Suprapubic skin (tissue), 3 donors: ENCODE measurements around the gene C9orf85.

Experiments
- EP300 ChIP-seq: sonication (generic); formaldehyde crosslinking; IDR thresholded peaks from one replicate; pipeline ENCODE4 v1.6.1; 2017; ENCODE audit warnings: antibody characterized with exemption
- POLR2A ChIP-seq, 2 donors: fragments of 450-650 bp; IDR thresholded peaks; one replicate each; pipeline ENCODE4 v1.6.1; 2017; ENCODE audit warnings: antibody characterized with exemption in 2 of 2, mild to moderate bottlenecking in 2 of 2, moderate library complexity in 2 of 2
- TF ChIP-seq, protein P1 (sequence below), 2 donors: fragments of 200-600 bp in 1 of 2; fragments of 450-650 bp in 1 of 2; sonication (generic) in 1 of 2; IDR thresholded peaks; one replicate each; pipeline ENCODE4 v1.5.1; 2016 to 2019; ENCODE audit warnings: antibody characterized with exemption in 2 of 2, mild to moderate bottlenecking in 1 of 2, moderate library complexity in 1 of 2

DNA sequence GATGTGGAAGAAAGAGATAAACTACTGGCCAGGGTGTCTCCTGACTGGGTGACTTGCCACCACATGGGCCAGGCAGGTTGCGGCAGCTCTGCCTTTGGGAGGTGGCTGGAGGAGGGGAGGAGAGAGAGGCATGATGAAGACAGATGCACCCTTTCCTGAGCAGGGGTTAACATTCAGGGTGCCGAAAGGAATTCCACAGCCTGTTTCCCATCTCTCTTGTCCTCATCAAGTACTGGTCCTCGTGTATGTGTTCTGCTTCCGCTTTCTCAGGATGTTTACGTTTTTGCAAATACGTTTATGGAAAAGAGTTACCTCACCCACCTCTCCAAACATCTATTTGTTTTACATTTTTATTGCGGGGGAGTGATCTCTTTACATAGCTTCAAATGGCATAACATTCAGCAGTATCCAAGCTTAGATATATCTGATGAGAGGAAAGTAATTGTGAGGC, 73.4 kb downstream of the C9orf85 start:
- TF ChIP-seq, protein P1, sequence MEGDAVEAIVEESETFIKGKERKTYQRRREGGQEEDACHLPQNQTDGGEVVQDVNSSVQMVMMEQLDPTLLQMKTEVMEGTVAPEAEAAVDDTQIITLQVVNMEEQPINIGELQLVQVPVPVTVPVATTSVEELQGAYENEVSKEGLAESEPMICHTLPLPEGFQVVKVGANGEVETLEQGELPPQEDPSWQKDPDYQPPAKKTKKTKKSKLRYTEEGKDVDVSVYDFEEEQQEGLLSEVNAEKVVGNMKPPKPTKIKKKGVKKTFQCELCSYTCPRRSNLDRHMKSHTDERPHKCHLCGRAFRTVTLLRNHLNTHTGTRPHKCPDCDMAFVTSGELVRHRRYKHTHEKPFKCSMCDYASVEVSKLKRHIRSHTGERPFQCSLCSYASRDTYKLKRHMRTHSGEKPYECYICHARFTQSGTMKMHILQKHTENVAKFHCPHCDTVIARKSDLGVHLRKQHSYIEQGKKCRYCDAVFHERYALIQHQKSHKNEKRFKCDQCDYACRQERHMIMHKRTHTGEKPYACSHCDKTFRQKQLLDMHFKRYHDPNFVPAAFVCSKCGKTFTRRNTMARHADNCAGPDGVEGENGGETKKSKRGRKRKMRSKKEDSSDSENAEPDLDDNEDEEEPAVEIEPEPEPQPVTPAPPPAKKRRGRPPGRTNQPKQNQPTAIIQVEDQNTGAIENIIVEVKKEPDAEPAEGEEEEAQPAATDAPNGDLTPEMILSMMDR (IDR thresholded peaks at IDR 0.05): no peak
- TF ChIP-seq POLR2A (IDR thresholded peaks at IDR 0.05): no peak
- no peak for TF ChIP-seq EP300
